Fibroblast of lung (primary cell): ENCODE data around the gene NIP7.

ENCODE experiments used
- CTCF ChIP-seq, 2 donors: IDR thresholded peaks in 1 of 2; conservative IDR thresholded peaks in 1 of 2; 1 replicate in 1 of 2; 2 replicates in 1 of 2; pipeline ENCODE4 v1.5.1; 2011 to 2012; ENCODE audit warnings: low read length in 2 of 2, control low read depth in 1 of 2, inconsistent platforms in 1 of 2, low read depth in 1 of 2, mild to moderate bottlenecking in 1 of 2
- EZH2 ChIP-seq: IDR thresholded peaks from 2 replicates; pipeline ENCODE4 v1.5.1; 2012; ENCODE audit warnings: low read length, control low read depth, mild to moderate bottlenecking; ENCODE audit errors: missing control alignments

GRCh38 chr16:69325784-69326171 is 13.8 kb upstream of the NIP7 start:
- no peak for TF ChIP-seq CTCF (conservative IDR thresholded peaks at IDR 0.05 in 1 of 2, IDR thresholded peaks at IDR 0.05 in 1 of 2; ENCODE audit: low read depth in 1 of 2, low read length in 2 of 2)
- no peak for TF ChIP-seq EZH2
